Measurements from ENCODE around the gene SPATA31A6.
"Not testable (repeated sequence)": the region's sequence is repeated elsewhere in the genome, so short reads cannot be mapped to it uniquely, and the experiment has no call there.

Gene SPATA31A6

DNA sequence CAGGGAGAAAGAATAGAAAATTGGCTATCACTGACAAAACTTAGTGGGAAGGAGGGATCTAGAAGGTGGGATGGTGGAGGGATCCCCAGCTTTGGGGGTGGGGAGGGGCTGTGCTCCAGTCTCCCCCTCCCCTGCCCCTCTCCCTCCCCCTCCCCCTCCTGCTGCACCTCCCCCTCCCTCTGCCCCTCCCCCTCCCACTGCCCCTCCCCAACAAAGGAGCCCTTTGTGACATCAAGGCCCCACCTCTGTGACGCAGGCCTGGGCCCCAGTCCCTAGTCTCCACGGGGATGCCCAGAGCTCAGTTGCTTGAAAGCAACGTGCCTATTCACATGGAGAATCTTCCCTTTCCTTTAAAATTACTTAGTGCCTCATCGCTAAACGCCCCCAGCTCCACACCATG lies at the start of gene SPATA31A6:
Gene SPATA31A6 (plus strand): TSS at position 301 of the 400 bp plus-strand sequence. CDS start 29 bp downstream, at position 330.
- not testable (repeated sequence) for DNase-seq (ENCODE audit: low read depth); H3K4me3 ChIP-seq (ENCODE audit: low read depth, low read length)

DNA sequence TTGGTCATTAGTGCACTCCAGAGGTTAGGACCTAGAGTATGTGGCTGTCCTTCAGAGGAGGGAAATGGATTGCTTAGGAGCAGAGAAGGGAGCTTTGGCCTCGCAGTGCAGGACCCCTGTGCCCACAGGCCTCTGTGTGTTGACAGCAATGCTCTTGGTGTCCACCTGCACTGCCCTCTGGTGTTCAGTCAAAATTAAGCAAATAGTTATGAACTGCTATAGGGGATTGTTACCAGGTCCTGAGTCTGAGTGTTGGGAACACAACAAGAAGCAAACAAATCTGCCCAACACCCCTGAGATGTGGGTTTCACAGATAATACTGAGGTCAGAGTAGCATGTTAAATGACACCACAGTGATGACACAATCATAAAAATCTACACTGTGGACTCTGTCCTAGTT lies 23.2 kb upstream of the SPATA31A6 start:
- not testable (repeated sequence) for H3K4me3 ChIP-seq (ENCODE audit: low read depth, low read length); DNase-seq (ENCODE audit: low read depth)
- peak; percentile 18; the same call in 1 of the 2 replicates for TF ChIP-seq CTCF (IDR thresholded peaks at IDR 0.05; ENCODE audit: control insufficient read depth, extremely low read depth, insufficient read depth)

- DNase-seq (ENCODE audit: low read depth); H3K4me3 ChIP-seq (ENCODE audit: low read depth, low read length): not testable (repeated sequence)
These were observed 36.4 kb downstream of the SPATA31A6 start for GRCh38 chr9:42219861-42220260.

DNA sequence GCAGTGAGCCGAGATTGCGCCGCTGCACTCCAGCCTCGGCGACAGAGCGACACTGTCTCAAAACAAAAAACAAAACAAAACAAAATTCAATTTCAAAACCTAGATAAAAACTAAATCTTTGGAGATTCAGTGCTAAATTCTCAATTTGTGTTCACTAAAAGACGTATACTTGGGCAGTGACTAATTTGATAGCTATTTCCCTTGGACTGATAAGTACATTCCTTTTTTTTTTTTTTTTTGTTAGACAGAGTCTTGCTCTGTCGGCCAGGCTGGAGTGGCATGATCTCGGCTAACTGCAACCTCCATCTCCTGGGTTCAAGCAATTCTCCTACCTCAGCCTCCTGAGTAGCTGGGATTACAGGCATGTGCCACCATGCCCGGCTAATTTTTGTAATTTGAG lies 39.8 kb downstream of the SPATA31A6 start:
- H3K4me3 ChIP-seq (ENCODE audit: low read depth, low read length); DNase-seq (ENCODE audit: low read depth): not testable (repeated sequence)

- not testable (repeated sequence) for DNase-seq (ENCODE audit: low read depth); H3K4me3 ChIP-seq (ENCODE audit: low read depth, low read length)
These were observed 49.6 kb downstream of the SPATA31A6 start for GRCh38 chr9:42233031-42233430.

DNA sequence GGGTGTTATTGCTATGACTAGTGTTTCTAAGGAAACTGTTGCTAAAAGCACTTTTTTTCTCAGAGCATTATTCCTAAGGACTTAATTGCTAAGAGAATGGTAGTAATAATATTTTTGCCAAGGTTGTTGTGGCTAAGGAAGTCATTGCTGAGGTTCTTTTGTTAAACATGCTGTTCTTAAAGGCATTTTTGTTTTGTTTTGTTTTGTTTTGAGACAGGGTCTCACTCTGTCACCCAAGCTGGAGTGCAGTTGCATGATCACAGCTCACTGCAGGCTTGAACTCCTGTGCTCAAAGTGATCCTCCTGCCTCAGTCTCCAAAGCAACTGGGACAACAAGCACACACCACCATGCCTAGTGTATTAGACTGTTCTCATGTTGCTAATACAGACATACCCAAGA lies 51.2 kb downstream of the SPATA31A6 start:
- DNase-seq (ENCODE audit: low read depth); H3K4me3 ChIP-seq (ENCODE audit: low read depth, low read length): not testable (repeated sequence)

GRCh38 chr9:42235352-42235991 lies 52.0 kb downstream of the SPATA31A6 start:
- not testable (repeated sequence) for H3K4me3 ChIP-seq (ENCODE audit: low read depth, low read length); DNase-seq (ENCODE audit: low read depth)

DNA sequence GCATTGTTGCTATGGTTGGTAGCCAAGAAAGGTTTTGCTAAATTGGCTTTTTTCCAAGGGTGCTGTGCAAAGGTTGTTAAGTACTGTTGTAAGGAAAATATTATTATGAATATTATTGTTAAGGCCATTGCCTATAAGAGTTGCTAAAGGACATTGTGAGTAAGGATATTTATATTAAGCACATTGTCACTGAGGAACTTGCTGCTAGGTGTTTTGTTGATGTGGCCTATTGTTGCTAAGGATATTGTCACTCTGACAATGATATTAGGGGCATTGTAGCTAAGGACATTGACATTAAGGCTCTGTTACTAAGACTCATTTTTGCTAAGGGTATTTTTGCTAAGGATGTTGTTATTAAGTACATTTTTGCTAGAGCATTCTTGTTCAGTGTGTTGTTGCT lies 52.6 kb downstream of the SPATA31A6 start:
- not testable (repeated sequence) for DNase-seq (ENCODE audit: low read depth); H3K4me3 ChIP-seq (ENCODE audit: low read depth, low read length)

- not testable (repeated sequence) for DNase-seq (ENCODE audit: low read depth)
These were observed 53.9 kb downstream of the SPATA31A6 start for GRCh38 chr9:42237381-42237780.

DNA sequence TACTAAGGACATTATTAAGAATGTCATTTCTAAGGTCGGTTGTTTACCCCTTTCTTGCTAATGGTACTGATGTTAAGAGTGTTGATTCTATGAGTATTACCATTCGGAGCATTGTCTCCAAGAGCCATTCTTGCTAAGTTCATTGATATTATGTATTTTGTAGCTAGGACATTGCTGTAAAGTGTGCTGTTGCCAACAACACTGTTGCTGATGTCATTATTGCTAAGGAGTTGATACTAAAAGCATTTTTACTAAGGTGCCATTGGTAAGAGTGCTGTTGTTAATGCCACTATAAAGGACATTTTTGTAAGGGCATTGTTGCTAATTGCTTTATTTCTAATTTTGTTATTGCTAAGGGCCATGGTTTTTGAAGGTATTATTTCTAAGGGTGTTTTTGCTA lies 55.4 kb downstream of the SPATA31A6 start:
- not testable (repeated sequence) for DNase-seq (ENCODE audit: low read depth); H3K4me3 ChIP-seq (ENCODE audit: low read depth, low read length)

More at GRCh38 chr9:42237381-42237780, 53.9 kb downstream of the SPATA31A6 start:
- H3K4me3 ChIP-seq (ENCODE audit: low read depth, low read length), result not testable (repeated sequence)
